Measurements from ENCODE around the gene ENPP3. TPM values are rescaled to one million over a fixed set of nuclear protein-coding genes. Genes with fewer than 3 reads are reported as not detected.

Gene ENPP3
- polyA plus RNA-seq, 1 experiment, result 0.14 TPM

- no peak for DNase-seq (ENCODE audit: low read depth, low spot score)
Measured at GRCh38 chr6:131655951-131656350, 18.8 kb downstream of the ENPP3 start.

GRCh38 chr6:131656667-131657066, 19.6 kb downstream of the ENPP3 start:
- no peak overlapping the region for H3K4me3 ChIP-seq (ENCODE audit: low read depth, low read length)
- no peaks in the 10 kb centered on the region for H3K9me3 ChIP-seq (ENCODE audit: control insufficient read depth, insufficient read depth, low read length)
- POLR2A ChIA-PET, result interaction anchor here (0.7 kb wide), 2 partner anchors 132 to 251 kb away, joined by 3 to 6 read pairs; no protein-coding TSS in a partner anchor
- no peak for DNase-seq (ENCODE audit: low read depth, low spot score)
- CTCF ChIA-PET, result interaction anchor here (1.0 kb wide), 2 partner anchors 28 to 254 kb away, joined by 3 read pairs; partner anchors contain the start of gene MED23
- TF ChIP-seq CTCF (IDR thresholded peaks at IDR 0.05; ENCODE audit: low read depth, low read length), result no peak
- H3K27ac ChIP-seq (ENCODE audit: low read depth, low read length), result no peak overlapping the region
- H3K27me3 ChIP-seq (ENCODE audit: control insufficient read depth, insufficient read depth, low read length), result no peaks in the 10 kb centered on the region

More at GRCh38 chr6:131655951-131656350, 18.8 kb downstream of the ENPP3 start:
- H3K4me3 ChIP-seq (ENCODE audit: low read depth, low read length), result no peak overlapping the region
- CTCF ChIA-PET, result interaction anchor here (1.0 kb wide), 1 partner anchor 28 kb away, joined by 3 read pairs; the partner anchor contains the start of gene MED23
- no peaks in the 10 kb centered on the region for H3K27me3 ChIP-seq (ENCODE audit: control insufficient read depth, insufficient read depth, low read length)
- no peak overlapping the region for H3K27ac ChIP-seq (ENCODE audit: low read depth, low read length)
- H3K9me3 ChIP-seq (ENCODE audit: control insufficient read depth, insufficient read depth, low read length), result no peaks in the 10 kb centered on the region
- POLR2A ChIA-PET, result interaction anchor here (0.7 kb wide), 1 partner anchor 132 kb away, joined by 6 read pairs; no protein-coding TSS in a partner anchor
- TF ChIP-seq CTCF (IDR thresholded peaks at IDR 0.05; ENCODE audit: low read depth, low read length), result no peak

GRCh38 chr6:131657222-131657621, 20.1 kb downstream of the ENPP3 start:
- POLR2A ChIA-PET, result interaction anchor here (0.7 kb wide), 1 partner anchor 251 kb away, joined by 3 read pairs; no protein-coding TSS in a partner anchor
- CTCF ChIA-PET, result interaction anchor here (1.0 to 1.2 kb wide), 3 partner anchors 29 to 253 kb away, joined by 3 to 7 read pairs (median 3); partner anchors contain the start of gene MED23
- no peak overlapping the region for H3K4me3 ChIP-seq (ENCODE audit: low read depth, low read length)
- no peak for DNase-seq (ENCODE audit: low read depth, low spot score)
- no peak for TF ChIP-seq CTCF (IDR thresholded peaks at IDR 0.05; ENCODE audit: low read depth, low read length)
- no peaks in the 10 kb centered on the region for H3K27me3 ChIP-seq (ENCODE audit: control insufficient read depth, insufficient read depth, low read length)
- no peaks in the 10 kb centered on the region for H3K9me3 ChIP-seq (ENCODE audit: control insufficient read depth, insufficient read depth, low read length)
- H3K27ac ChIP-seq (ENCODE audit: low read depth, low read length), result no peak overlapping the region

GRCh38 chr6:131657630-131658111, 20.6 kb downstream of the ENPP3 start:
- Histone ChIP-seq H3K27ac (ENCODE audit: low read depth, low read length) (peak overlapping the region; percentile 3), H3K9me3 (ENCODE audit: control insufficient read depth, insufficient read depth, low read length) (no peaks in the 10 kb centered on the region), H3K27me3 (ENCODE audit: control insufficient read depth, insufficient read depth, low read length) (no peaks in the 10 kb centered on the region), H3K4me3 (ENCODE audit: low read depth, low read length) (no peak overlapping the region)
- no peak for TF ChIP-seq CTCF (IDR thresholded peaks at IDR 0.05; ENCODE audit: low read depth, low read length)
- POLR2A ChIA-PET, result interaction anchor here (0.7 kb wide), 1 partner anchor 396 kb away, joined by 3 read pairs; no protein-coding TSS in a partner anchor
- CTCF ChIA-PET, result interaction anchor here (0.6 to 1.2 kb wide), 4 partner anchors 29 to 253 kb away, joined by 3 to 7 read pairs (median 3); partner anchors contain the start of gene MED23
- DNase-seq (ENCODE audit: low read depth, low spot score), result peak; percentile 39

DNA sequence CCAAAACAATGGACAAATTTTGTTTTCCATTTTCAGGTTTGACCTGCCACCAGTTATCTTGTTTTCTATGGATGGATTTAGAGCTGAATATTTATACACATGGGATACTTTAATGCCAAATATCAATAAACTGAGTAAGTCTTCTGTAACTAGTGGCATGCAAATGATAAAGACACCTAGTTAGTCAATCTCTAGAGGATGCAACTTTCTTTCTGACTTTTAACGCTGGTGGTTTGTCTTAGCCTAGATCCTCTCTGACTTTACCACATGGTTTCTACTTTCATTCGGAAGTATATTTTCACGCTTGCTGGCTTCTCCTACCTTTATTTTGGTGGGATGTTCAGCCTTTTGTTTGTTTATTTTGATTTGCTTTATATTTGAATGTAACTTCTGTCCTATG, 21.2 kb downstream of the ENPP3 start:
- ChIA-PET POLR2A (interaction anchor here (0.6 to 0.7 kb wide), 2 partner anchors 395 to 1156 kb away, joined by 3 read pairs; no protein-coding TSS in a partner anchor), CTCF (interaction anchor here (1.2 kb wide), 1 partner anchor 32 kb away, joined by 3 read pairs; no protein-coding TSS in a partner anchor)
- Histone ChIP-seq H3K27me3 (ENCODE audit: control insufficient read depth, insufficient read depth, low read length) (no peaks in the 10 kb centered on the region), H3K27ac (ENCODE audit: low read depth, low read length) (no peak overlapping the region), H3K9me3 (ENCODE audit: control insufficient read depth, insufficient read depth, low read length) (no peaks in the 10 kb centered on the region), H3K4me3 (ENCODE audit: low read depth, low read length) (no peak overlapping the region)
- no peak for DNase-seq (ENCODE audit: low read depth, low spot score)
- TF ChIP-seq CTCF (IDR thresholded peaks at IDR 0.05; ENCODE audit: low read depth, low read length), result no peak
